ENCODE measurements around the gene UCN.
"Not testable (repeated sequence)": the region's sequence is repeated elsewhere in the genome, so short reads cannot be mapped to it uniquely, and the experiment has no call there.

Gene UCN

DNA sequence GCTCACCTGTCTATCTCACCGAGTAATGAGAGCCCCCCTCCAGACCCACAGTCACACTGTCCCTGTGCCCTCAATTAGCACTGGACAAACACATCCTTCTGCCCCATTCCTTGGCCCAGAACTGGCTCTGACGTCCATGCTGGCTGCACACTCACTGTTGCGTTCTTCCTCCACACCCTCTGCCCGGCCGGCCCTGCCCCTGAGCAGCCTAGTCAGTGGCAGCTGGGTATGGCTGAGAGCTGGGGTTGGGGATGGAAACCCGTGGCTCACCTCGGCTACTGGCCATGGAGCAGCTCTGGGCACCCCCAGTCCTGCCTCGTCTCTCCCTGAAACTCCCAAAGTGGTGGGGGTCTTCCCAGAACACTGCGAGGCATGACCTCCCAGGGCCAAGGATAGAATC lies 6.5 kb upstream of the UCN start:
- DNase-seq (ENCODE audit: low read depth, low spot score): no peak

DNA sequence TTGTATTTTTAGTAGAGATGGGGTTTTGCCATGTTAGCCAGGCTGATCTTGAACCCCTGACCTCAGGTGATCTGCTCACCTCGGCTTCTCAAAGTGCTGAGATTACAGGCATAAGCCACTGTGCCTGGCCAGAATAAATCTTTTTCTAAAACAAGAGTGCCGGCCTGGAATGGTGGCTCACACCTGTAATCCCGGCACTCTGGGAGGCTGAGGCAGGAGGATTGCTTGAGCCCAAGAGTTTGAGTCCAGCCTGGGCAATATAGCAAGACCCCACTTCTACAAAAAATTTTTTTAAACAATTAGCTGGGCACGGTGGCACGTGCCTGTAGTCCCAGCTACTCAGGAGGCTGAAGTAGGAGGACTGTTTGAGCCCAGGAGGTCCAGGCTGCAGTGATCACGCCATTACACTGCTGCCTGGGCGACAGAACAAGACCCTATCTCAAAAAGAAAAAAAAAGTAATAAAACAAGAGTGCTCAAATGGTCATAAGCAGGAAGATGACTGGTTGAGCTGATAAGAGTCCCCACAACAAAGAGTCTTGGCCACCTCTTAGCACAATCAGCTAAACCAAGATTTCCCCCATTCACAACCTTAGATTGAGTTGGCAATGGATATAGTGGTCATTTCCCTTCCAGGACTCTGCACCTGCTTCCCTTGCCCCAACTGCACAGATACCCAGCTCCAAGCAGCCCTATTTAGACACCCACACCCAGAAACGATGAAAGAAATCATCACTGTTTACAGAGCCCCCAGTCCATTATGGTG lies 5.8 kb upstream of the UCN start:
- DNase-seq (ENCODE audit: low read depth, low spot score): no peak

DNA sequence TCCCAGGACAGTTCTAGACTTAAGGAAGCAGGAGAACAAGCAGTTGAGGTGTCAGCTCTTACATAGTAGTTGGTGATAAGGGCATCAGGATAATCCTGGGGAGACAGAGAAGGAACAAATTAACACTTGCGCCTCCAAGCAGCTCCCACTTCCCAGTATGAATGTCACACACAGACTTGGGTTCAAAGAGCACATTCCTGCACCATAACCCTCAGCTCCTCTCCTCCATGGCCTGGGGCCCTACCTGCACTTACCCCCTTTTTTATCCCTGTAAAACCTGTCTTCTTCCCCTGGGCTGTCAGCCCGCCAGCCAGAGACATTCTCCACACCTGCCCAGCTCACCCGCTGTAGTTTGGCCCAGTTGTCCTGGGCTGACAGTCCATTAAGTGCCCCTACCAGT lies 3.9 kb upstream of the UCN start:
- DNase-seq (ENCODE audit: low read depth, low spot score): no peak

DNA sequence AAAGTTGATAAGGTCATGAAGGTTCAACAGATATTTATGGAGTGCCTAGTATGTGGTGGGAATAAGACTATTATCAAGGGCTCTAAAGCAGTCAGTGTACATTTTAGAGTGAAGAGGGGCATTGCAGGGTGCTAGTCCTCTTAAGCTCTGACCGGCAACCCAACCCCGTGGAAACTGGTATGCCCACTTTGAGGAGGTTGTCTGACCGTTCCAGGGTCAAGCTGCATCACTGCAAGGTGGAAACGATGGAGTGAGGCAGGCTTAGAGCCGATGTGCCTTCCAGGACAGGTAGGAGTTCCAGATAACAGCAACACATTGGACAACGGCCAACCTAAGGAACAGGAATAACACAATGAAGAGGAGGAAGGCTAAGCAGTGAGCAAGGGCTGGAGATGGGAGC lies 1.4 kb upstream of the UCN start:
- no peak for DNase-seq (ENCODE audit: low read depth, low spot score)

DNA sequence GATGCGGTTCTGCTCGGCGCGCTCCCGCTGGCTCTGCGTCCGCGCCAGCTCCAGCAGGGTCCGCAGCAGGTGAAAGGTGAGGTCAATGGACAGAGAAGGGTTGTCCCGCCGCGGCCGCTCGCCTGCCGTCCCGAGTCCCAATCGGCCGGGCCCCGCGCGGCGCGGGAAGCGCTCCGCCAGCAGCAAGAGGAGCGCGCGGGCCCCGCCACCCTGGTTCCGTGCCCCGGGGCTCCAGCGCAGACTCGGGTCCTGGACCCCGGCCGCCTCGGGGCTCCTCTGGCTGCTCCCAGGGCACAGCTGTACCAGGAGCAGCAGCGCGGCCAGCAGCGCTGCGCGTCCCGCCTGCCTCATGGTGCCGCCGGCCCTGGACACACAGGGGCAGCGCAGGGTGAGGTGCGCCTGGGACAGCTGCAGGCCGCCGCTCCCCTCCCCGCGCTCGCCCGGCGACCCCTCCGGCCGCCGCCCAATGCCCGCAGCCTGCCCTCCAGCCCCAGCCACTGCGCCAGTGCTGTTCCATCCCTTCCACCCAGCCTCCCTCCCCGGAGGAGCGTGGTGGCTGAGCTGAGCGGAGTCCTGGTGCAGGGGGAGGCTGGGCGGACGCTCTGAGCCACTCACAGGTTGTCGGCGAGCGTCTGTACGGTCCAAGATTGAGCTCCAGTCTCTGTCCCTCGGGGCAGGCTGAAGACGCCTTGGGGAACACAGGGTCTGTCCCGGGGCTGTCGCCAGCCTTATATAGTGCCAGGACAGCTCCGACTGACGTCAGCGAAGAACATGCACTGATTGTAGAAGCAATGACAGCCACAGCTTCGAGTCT lies 493 bp downstream of the UCN start:
- peak; percentile 67 for DNase-seq (ENCODE audit: low read depth, low spot score)

DNA sequence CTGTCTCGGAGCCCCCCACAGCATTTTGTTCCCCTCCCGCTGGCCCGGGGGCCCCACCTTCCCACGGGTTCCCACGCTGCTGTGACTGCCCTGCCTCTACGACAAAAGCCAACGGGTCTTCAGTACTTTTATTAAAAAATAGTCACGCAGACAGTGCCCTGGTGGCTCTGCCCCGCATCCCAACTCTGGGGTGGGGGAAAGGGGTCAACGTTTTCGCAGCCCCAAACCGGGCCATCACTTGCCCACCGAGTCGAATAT lies 1.0 kb downstream of the UCN start:
- DNase-seq (ENCODE audit: low read depth, low spot score): no peak

DNA sequence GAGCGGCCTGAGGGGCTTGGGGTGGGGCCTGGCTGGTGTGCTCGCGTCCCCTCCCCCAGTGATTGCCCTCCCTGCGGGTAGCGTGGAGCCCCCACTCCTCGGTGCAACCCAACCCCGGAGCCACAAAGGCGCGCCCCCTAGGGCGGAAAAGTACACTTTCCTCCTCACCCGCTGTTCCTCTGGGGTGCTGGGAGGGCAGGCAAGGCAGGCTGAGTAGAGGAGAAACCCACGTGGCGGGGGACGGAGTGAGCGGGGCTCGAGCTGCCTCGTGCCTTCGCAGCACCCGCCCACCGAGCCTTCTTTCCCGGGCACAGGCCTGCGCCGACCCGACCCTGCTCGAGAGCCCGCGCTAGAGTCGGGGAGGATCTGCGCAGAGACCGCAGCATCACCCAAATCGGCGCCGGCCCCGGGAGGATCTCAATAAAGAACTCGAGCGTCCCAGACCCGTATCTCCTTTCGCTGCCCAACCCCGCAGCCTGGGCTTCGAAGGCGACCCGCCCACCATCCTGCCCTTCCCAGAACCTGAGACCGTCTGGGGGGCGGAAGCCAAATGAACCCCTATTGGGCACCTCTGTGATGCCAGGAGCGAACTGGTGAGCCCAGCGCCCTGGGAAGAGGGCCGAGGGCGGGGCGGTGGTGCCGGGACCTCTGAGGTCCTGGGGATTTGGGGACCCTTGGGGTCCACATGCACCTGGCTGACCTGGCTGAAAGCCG lies 1.5 kb downstream of the UCN start:
- no peak for DNase-seq (ENCODE audit: low read depth, low spot score)

DNA sequence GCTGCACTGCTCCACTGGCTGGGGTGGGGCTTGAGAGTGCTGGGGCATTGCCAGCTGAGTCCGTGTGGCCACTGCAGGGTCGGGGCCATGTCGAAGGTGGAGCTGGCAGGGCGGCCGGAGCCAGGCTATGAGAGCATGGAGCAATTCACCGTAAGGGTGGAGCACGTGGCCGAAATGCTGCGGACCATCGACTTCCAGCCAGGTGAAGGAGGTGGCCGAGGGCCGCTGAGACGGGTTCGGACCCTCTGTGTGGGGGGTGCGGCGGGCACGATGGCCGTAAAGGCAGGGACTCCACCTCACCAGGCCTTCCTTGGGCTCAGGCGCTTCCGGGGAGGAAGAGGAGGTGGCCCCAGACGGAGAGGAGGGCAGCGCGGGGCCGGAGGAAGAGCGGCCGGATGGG lies 2.1 kb downstream of the UCN start:
- no peak for DNase-seq (ENCODE audit: low read depth, low spot score)

DNA sequence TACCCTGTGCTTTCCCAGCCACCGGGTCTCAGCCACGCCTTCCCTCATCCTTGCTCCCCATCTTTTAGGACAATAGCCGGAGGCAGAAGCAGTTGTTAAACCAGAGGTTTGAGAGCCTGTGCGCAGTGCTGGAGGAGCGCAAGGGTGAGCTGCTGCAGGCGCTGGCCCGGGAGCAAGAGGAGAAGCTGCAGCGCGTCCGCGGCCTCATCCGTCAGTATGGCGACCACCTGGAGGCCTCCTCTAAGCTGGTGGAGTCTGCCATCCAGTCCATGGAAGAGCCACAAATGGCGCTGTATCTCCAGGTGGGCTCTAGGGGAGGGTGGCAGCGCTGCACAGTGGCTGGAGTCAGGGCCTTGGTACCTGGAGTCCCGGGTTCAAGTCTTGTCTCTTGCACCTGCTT lies 2.7 kb downstream of the UCN start:
- no peak for DNase-seq (ENCODE audit: low read depth, low spot score)

DNA sequence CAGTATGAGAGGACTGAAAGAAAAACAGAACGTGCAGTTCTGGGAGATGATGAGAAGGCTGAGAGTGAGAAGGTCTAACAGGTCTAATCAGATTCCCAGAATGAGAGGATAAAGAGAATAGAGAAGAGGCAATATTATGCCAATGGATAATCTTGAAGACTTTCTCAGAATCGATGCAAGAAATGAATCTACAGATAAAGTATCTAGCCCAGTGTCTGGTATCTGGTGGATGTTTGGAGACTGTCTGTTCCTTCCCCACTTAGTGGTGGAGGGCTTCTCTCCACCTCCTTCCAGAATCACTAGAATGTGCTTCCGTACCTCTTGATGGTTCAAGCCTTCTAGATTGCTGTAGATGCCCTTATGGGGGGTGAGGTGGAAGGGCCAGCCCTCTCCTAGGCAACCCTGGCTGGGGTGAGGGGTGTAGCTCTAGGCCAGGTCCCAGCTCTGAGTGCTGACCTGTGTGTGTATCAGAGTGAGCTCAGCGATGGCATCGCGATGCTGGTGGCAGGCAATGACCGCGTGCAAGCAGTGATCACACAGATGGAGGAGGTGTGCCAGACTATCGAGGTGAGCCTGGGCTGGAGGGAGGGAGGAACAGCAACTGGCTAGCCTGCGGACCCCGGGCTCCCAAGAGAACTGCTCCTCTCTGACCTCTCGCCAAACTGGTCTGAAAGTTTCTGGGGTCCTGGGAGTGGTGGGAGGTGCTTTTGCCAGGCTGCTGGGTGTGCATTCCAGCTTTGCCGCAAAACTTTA lies 3.6 kb downstream of the UCN start:
- DNase-seq (ENCODE audit: low read depth, low spot score): no peak

DNA sequence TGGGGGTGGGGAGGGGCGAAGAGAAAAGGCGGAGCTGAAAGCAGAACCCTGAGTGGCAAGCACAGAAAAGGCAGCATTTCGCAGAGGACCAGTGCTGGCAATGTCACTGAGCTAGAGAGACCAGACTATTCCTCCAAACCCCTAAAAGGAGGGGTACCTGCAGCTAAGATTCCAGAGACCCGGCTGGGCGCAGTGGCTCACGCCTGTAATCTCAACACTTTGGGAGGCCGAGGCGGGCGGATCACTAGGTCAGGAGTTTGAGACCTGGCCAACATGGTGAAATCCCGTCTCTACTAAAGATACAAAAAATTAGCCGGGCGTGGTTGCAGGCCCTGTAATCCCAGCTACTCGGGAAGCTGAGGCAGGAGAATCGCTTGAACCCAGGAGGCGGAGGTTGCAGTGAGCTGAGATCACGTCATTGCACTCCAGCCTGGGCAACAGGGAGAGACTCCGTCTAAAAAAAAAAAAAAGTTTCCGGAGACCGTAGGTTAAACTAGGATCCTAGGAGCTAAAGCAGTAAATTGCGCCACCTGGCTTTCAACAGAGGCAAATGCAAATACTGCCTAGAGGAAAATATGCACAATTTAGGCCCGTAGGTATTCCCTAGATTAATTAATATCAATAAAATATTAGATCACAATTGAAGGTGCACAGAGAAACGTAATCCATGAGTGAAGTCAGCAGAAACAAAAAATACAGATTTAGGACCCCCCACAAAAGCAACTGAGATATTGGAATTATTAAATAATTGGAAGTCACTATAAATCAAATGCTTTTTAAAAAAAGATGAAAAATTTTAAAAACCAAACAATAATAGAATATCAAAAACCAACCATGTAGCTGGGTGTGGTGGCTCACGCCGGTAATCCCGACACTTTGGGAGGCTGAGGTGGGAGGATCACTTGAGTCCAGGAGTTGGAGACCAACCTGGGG lies 4.9 kb downstream of the UCN start:
- peak; percentile 69 for DNase-seq (ENCODE audit: low read depth, low spot score)

DNA sequence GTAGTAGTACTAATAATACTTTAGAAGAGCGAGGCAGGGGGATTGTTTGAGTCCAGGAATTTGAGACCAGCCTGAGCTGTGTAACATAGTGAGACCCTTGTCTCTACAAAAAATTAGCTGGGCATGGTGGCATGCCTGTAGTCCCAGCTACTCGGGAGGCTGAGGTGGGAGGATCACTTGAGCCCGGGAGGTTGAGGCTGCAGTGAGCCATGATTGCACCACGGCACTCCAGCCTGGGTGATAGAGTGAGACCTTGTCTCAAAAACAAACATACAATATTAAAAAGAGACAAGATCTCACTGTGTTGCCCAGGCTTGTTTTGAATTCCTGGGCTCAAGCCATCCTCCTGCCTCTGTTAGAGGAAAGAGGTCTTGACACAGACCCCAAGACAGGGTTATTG lies 7.6 kb downstream of the UCN start:
- DNase-seq (ENCODE audit: low read depth, low spot score): not testable (repeated sequence)

DNA sequence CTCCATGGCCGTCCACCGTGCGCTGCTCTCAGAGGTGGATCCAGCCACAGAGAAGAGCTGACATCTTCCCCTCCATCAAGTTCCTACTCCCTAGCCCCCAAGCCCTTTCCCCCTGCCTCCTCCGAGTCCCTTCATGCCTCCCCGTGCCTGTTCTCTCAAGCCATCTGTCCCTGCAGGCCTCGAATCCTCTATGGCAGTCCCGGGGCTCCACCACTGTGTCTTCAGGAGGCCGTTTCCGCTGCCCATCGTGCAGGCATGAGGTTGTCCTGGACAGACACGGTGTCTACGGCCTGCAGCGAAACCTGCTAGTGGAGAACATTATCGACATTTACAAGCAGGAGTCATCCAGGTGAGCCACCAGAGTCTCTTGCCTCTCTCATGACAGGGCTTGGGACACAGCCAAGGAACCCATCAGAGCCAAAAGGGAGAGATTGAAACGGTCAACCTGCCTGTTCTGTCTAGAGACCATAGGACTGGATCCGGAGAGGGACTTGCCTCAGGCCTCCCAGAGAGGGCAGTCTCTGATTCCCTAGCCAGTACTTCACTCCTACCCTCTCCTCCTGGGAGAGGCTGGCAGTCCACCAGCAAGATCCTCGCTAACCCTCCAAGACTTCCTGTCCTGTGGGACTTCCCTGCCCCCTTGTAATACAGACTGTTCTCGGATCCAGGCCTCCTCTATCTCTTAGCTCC lies 9.7 kb downstream of the UCN start:
- no peak for DNase-seq (ENCODE audit: low read depth, low spot score)

DNA sequence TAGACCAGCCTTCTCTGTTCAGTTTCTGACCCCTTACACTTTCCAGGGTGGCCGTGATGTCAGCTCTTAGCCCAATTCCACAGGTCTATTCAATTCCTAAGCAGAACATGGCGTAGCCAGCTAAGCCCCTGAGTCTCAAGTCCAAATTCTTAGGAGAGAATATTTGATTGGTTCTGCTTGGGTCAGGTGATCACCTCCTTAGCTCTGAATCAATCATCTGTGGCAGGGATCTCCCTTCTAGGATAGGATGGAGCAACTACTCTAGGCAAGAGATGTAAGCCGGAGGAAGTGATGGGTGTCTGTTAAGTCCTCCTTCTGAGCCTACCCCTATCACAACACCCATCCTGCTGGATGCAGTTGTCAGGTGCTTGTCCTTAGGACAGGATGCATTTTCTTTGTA lies 11.1 kb downstream of the UCN start:
- DNase-seq (ENCODE audit: low read depth, low spot score): no peak

DNA sequence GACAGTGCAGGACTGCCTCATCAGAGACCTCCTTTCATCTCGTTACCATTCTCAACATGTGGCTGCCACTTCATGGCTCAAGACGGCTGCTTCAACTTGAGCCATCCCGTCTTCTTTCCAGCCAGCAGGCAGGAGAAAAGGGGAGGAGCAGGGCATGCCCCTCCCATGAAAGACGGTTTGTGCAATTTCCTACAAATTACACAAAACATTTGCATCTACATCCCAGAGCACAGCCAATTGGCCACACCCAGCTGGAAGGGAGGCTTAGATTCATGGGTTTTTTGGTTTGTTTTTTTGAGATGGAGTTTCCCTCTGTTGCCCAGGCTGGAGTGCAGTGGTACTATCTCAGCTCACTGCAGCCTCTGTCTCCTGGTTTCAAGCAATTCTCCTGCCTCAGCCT lies 11.8 kb downstream of the UCN start:
- DNase-seq (ENCODE audit: low read depth, low spot score): no peak

DNA sequence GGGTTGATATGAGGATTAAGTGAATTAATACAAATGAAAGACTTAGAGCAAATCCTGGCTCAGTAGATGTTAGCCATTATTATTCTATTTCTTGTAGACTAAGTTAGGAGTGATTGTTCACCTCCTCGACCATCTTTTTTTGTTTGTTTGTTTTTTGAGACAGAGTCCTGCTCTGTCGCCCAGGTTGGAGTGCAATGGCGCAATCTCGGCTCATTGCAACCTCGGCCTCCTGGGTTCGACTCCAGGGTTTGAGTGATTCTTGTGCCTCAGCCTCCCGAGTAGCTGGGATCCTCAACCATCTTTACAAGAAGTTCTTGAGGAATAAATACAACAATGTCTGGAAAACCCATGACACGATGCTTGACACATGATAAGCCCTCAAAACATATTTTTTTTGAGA lies 13.3 kb downstream of the UCN start:
- DNase-seq (ENCODE audit: low read depth, low spot score): no peak

DNA sequence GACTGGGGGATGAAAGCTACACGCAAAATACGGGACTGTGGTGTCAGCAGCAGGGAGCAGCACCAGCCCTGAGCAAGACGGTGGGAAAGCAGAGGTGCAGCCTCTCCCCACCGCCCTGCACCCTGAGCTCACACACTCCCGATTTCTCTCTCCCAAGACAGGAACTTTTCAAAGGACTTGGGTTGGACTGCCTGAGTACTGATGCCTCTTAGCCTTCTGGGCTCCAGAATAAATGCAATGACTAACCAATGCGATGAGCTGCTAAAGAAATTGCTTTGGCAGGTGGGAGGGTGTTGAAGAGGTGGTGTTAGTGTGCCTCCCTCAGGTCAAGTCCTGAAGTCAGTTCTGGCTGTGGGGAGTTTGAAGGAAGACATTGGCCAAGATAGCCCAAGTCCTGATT lies 16.4 kb downstream of the UCN start:
- DNase-seq (ENCODE audit: low read depth, low spot score): peak; percentile 60

DNA sequence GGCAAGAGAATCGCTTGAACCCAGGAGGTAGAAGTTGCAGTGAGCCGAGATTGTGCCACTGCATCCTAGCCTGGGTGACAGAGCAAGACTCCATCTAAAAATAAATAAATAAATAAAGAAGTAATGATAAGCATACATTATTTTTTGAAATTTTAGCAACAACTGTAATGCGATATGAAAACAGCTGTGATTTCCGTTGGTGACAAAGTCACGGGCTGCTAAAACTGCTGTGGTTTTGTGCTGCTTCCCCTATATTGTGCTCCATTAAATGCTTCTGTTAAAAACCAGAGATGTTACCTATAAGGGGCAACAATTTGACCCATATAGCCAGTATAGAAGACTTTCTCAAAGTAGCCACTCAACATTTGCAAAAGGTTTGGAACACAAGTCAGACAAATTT lies 17.7 kb downstream of the UCN start:
- DNase-seq (ENCODE audit: low read depth, low spot score): no peak

DNA sequence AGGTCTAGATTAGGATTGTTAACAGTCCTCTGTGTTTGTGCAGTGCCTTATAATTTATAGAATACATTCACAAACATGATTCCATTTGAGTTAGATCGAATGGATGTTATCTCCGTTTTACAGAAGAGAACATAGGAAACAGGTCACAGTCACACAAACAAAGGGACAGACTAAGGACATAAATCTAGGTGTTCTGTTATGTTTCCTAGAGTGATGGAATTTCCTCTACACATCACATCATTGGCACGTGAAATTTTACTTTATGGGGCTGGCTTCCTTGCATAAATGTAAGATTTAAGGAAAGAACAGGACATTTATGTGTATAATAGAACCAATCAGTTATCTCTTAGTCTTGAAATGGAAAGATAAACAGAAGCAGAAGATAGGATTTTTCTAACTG lies 19.6 kb downstream of the UCN start:
- DNase-seq (ENCODE audit: low read depth, low spot score): no peak

DNA sequence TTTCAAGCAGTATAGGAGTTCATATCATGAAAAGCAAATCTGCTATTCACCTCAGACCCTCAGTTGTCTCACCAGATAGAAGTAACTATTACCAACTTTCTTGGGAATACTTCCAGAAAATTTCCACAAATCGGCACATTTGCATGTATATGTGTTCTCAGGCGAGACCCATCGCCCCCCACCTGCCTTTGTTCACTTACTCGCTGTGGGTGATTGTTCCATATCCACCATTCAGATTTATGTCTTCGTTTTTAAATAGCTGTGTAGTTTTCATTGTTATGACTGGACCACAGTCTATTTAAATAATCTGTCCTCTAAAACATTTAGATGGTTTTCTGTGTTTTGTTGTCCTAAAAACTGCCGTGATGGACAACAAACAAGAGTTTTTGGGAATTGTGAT lies 22.8 kb downstream of the UCN start:
- no peak for DNase-seq (ENCODE audit: low read depth, low spot score)

DNA sequence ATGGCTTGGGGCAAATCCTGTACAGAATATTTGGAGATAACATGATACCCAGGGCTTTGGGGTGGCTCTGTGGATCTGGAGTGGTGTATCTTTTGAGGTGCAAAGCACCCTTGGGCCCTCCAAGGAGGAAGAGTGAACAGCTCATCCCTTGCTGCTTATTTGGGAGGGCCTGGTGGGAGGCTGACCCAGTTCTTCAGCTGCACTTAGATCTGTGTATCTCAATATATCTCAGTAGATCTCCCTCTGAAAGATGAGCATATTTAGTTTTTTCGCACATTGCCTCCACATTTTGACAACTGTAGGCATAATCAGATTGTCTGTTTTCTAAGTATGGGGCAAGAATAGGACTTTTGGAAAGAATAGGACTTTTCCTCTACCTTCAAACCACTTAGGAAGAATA lies 23.2 kb downstream of the UCN start:
- no peak for DNase-seq (ENCODE audit: low read depth, low spot score)

Measured in ELF-1 (cell line).